Activated T-cell treated with anti-CD3 and anti-CD28 coated beads, Interleukin-2, amount 50 U/mL, for 24 hours (primary cell): ENCODE results near the gene CARS2.
"Not testable (repeated sequence)": the region's sequence is repeated elsewhere in the genome, so short reads cannot be mapped to it uniquely, and the experiment has no call there.

ENCODE experiments used
- DNase-seq: peaks from one replicate; pipeline ENCODE4 v3.0.0-alpha.2; 2020
- H3K27ac Mint-ChIP-seq: 2 replicates; pipeline ENCODE4 v1.8.0; 2020; ENCODE audit warnings: mild to moderate bottlenecking, mixed read lengths
- H3K27me3 Mint-ChIP-seq: 2 replicates; pipeline ENCODE4 v1.8.0; 2020; ENCODE audit warnings: mixed read lengths
- H3K36me3 Mint-ChIP-seq: 2 replicates; pipeline ENCODE4 v1.8.0; 2020; ENCODE audit warnings: low read depth, mixed read lengths
- H3K4me1 Mint-ChIP-seq: 2 replicates; pipeline ENCODE4 v1.8.0; 2020; ENCODE audit warnings: low read depth, mixed read lengths
- H3K4me3 Mint-ChIP-seq: 2 replicates; pipeline ENCODE4 v1.8.0; 2020; ENCODE audit warnings: mild to moderate bottlenecking, moderate library complexity, mixed read lengths
- H3K9me3 Mint-ChIP-seq: 2 replicates; pipeline ENCODE4 v1.8.0; 2020; ENCODE audit warnings: mixed read lengths

The CARS2 gene

GRCh38 chr13:110658218-110658911 lies 47.6 kb downstream of the CARS2 start:
- H3K27me3 Mint-ChIP-seq, DNase-seq, H3K9me3 Mint-ChIP-seq, H3K4me3 Mint-ChIP-seq: not testable (repeated sequence)
- Mint-ChIP-seq H3K27ac (peak overlapping the region; percentile 2), H3K4me1 (peaks cover 36% of the 10 kb centered on the region), H3K36me3 (peaks cover 92% of the 10 kb centered on the region)

GRCh38 chr13:110657196-110657595 lies 48.7 kb downstream of the CARS2 start:
- no peak for DNase-seq
- H3K9me3 Mint-ChIP-seq: peaks cover 6% of the 10 kb centered on the region
- no peak overlapping the region for H3K4me3 Mint-ChIP-seq
- H3K36me3 Mint-ChIP-seq: peaks cover 87% of the 10 kb centered on the region
- H3K27me3 Mint-ChIP-seq: no peaks in the 10 kb centered on the region
- peaks cover 38% of the 10 kb centered on the region for H3K4me1 Mint-ChIP-seq
- no peak overlapping the region for H3K27ac Mint-ChIP-seq

- H3K27me3 Mint-ChIP-seq: no peaks in the 10 kb centered on the region
- no peaks in the 10 kb centered on the region for H3K9me3 Mint-ChIP-seq
- DNase-seq: no peak
- H3K4me1 Mint-ChIP-seq: peaks cover 25% of the 10 kb centered on the region
- peaks cover 89% of the 10 kb centered on the region for H3K36me3 Mint-ChIP-seq
- H3K4me3 Mint-ChIP-seq: no peak overlapping the region
- H3K27ac Mint-ChIP-seq: no peak overlapping the region
Measured at GRCh38 chr13:110653851-110654250, 52.1 kb downstream of the CARS2 start.

- Mint-ChIP-seq H3K27me3 (no peaks in the 10 kb centered on the region), H3K36me3 (peaks cover 89% of the 10 kb centered on the region), H3K27ac (no peak overlapping the region), H3K4me1 (peaks cover 20% of the 10 kb centered on the region), H3K9me3 (no peaks in the 10 kb centered on the region), H3K4me3 (no peak overlapping the region)
- no peak for DNase-seq
Measured at GRCh38 chr13:110653271-110653670, 52.6 kb downstream of the CARS2 start.

DNA sequence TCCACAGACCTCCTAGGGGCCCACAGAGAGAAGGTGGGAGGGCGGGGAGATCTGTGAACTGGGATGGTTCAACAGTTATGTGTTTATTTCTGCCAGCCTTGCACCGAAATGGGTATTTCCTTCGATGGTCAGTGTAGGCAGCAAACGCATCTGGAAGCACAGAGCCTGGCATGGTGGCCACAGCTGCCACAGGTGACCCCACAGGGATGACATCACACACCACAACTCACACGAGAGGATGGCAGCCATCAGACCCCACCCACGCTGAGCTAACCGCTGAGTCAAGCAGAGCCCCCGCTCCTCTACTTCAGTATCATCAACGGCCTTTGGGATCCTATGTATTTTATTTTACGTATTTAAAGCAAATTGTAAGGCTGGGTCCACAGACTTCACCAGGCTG lies 53.2 kb downstream of the CARS2 start:
- no peak overlapping the region for H3K27ac Mint-ChIP-seq
- H3K27me3 Mint-ChIP-seq: no peaks in the 10 kb centered on the region
- no peak overlapping the region for H3K4me3 Mint-ChIP-seq
- peaks cover 15% of the 10 kb centered on the region for H3K4me1 Mint-ChIP-seq
- H3K36me3 Mint-ChIP-seq: peaks cover 89% of the 10 kb centered on the region
- DNase-seq: no peak
- no peaks in the 10 kb centered on the region for H3K9me3 Mint-ChIP-seq

DNA sequence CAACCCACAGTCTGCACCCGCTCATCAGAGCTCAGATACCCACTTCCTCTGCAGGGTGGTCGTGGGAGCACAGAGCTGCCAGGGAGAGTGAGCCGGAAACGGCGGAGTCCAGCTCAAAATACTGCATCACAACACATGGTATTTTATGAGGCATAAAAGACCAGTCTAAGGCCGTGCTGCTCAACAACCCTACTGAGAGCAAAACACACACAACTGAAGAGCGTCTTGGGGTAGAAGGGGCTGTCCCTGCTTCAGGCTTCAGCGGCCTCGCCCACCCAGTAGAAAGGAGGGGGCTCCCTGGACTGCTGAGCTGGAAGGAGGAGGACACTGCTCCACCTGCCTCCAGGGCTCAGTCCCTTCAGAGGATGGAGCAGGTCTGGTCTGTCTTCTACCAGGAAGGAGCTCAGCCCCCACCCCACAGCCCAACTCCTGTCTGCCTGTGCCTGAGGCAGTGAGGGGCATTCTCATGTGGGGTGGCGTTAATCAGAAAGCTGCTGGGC lies 53.6 kb downstream of the CARS2 start:
- Mint-ChIP-seq H3K27ac (no peak overlapping the region), H3K9me3 (no peaks in the 10 kb centered on the region), H3K4me3 (no peak overlapping the region), H3K27me3 (no peaks in the 10 kb centered on the region), H3K36me3 (peaks cover 89% of the 10 kb centered on the region), H3K4me1 (peaks cover 13% of the 10 kb centered on the region)
- DNase-seq: no peak

DNA sequence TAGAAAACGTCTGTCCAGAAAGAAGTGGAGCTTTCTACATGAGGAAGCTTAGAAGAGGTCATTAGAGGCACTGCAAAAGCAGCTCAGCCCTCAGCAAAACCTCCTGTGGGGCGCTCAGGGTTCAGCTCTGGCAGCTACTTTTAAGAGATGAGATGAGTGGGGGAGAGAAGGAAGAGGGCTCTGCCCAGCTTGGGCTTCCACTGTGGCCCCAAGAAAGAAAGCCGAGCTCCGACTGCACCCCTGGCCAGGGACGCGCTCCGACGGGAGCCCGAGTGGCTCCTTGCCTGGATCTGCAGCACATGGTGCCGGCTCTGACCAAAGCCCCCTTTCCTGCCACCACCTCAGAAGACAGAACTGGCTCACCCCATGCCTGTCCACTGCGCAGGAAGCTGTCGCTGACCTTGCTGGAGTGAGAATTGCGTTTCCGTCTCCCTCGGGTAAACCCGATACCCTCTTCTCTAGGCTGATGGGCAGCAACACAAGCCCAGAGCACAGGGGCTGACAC lies 54.1 kb downstream of the CARS2 start:
- Mint-ChIP-seq H3K4me3 (no peak overlapping the region), H3K27me3 (no peaks in the 10 kb centered on the region), H3K36me3 (peaks cover 91% of the 10 kb centered on the region), H3K27ac (no peak overlapping the region), H3K4me1 (peaks cover 11% of the 10 kb centered on the region), H3K9me3 (no peaks in the 10 kb centered on the region)
- no peak for DNase-seq

DNA sequence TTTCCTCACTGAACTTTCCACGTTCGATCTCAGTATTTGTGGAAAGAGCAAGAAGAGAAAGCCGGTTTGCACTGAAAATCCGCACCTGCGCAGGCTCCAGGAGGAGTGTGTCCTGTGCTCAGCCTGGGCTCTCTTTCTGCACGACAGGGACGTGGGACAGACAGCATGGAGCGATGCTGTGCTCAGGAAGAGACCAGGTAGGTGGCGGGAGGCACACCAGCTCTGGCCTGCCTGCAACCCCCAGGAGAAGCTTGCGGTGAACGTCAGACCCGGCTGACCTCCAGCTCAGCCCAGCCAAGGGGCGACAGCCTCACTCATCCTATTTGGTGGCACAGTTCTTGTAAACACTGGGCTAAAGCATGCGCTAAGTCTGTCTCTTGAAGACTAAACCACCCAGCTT lies 54.6 kb downstream of the CARS2 start:
- peaks cover 93% of the 10 kb centered on the region for H3K36me3 Mint-ChIP-seq
- peaks cover 9% of the 10 kb centered on the region for H3K4me1 Mint-ChIP-seq
- H3K27me3 Mint-ChIP-seq: no peaks in the 10 kb centered on the region
- no peaks in the 10 kb centered on the region for H3K9me3 Mint-ChIP-seq
- H3K4me3 Mint-ChIP-seq: no peak overlapping the region
- no peak overlapping the region for H3K27ac Mint-ChIP-seq
- DNase-seq: no peak

- Mint-ChIP-seq H3K27ac (no peak overlapping the region), H3K36me3 (peaks cover 93% of the 10 kb centered on the region), H3K9me3 (no peaks in the 10 kb centered on the region), H3K27me3 (no peaks in the 10 kb centered on the region), H3K4me3 (no peak overlapping the region), H3K4me1 (peaks cover 9% of the 10 kb centered on the region)
- DNase-seq: no peak
Measured at GRCh38 chr13:110650436-110650835, 55.5 kb downstream of the CARS2 start.

GRCh38 chr13:110649551-110649950 lies 56.4 kb downstream of the CARS2 start:
- Mint-ChIP-seq H3K4me1 (peaks cover 13% of the 10 kb centered on the region), H3K36me3 (peaks cover 90% of the 10 kb centered on the region), H3K4me3 (no peak overlapping the region), H3K9me3 (no peaks in the 10 kb centered on the region), H3K27me3 (no peaks in the 10 kb centered on the region), H3K27ac (no peak overlapping the region)
- no peak for DNase-seq

DNA sequence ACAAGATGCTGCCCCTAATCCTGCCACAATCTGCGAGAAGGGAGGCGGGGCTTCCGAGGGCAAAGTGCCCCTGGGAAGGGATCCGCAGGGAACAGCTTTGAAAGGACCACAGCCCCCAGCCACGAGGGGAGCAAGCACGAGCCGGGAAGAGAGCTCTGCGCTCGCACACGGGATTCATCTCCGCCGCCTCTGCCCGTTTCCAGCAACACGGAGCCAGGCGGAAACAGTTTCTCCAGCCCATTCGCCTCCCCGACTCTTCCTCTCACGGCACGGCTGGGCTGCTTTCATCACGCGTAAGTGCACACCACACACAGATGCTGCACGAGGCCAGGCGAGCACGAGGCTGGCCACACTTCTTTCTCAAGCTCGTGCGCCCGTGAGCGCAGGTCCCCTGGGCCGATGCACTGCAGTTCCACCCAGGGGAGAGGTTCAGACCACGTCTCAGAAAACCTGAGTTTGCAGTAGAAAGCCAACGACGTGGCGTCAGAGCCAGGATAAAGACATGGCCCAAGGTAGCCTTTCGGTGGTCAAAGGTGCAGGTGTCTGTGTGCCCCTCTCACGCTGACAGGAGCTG lies 57.0 kb downstream of the CARS2 start:
- H3K4me1 Mint-ChIP-seq: peaks cover 16% of the 10 kb centered on the region
- H3K36me3 Mint-ChIP-seq: peaks cover 90% of the 10 kb centered on the region
- H3K9me3 Mint-ChIP-seq: no peaks in the 10 kb centered on the region
- H3K4me3 Mint-ChIP-seq: no peak overlapping the region
- H3K27me3 Mint-ChIP-seq: no peaks in the 10 kb centered on the region
- peak overlapping the region; percentile 16 for H3K27ac Mint-ChIP-seq
- no peak for DNase-seq

- no peak overlapping the region for H3K27ac Mint-ChIP-seq
Measured at GRCh38 chr13:110648146-110648819, 57.6 kb downstream of the CARS2 start.

GRCh38 chr13:110647365-110647737 lies 58.6 kb downstream of the CARS2 start:
- peaks cover 94% of the 10 kb centered on the region for H3K36me3 Mint-ChIP-seq

More at GRCh38 chr13:110648146-110648819, 57.6 kb downstream of the CARS2 start:
- H3K36me3 Mint-ChIP-seq: peaks cover 90% of the 10 kb centered on the region
- peaks cover 11% of the 10 kb centered on the region for H3K4me1 Mint-ChIP-seq
- no peaks in the 10 kb centered on the region for H3K27me3 Mint-ChIP-seq
- H3K9me3 Mint-ChIP-seq: no peaks in the 10 kb centered on the region
- no peak overlapping the region for H3K4me3 Mint-ChIP-seq
- no peak for DNase-seq

GRCh38 chr13:110646442-110647364 lies 59.2 kb downstream of the CARS2 start:
- Mint-ChIP-seq H3K36me3 (peaks cover 95% of the 10 kb centered on the region), H3K4me3 (no peak overlapping the region), H3K27ac (no peak overlapping the region), H3K9me3 (no peaks in the 10 kb centered on the region), H3K4me1 (peaks cover 10% of the 10 kb centered on the region), H3K27me3 (no peaks in the 10 kb centered on the region)
- DNase-seq: no peak

More at GRCh38 chr13:110647365-110647737, 58.6 kb downstream of the CARS2 start:
- Mint-ChIP-seq H3K4me3 (no peak overlapping the region), H3K27me3 (no peaks in the 10 kb centered on the region), H3K4me1 (peaks cover 10% of the 10 kb centered on the region), H3K9me3 (no peaks in the 10 kb centered on the region), H3K27ac (peak overlapping the region; percentile 16)
- no peak for DNase-seq
